ENCODE data around the gene CPNE9.

GRCh38 chr3:9666704-9667445 lies 36.8 kb upstream of the CPNE9 start:
- TF ChIP-seq POLR2AphosphoS5 (IDR thresholded peaks at IDR 0.05) = no peak
- TF ChIP-seq CTCF (IDR thresholded peaks at IDR 0.05) = no peak
- no peak for TF ChIP-seq POLR2A (IDR thresholded peaks at IDR 0.05)
- TF ChIP-seq EP300 (IDR thresholded peaks at IDR 0.05) = no peak
